Tibial nerve (tissue), 4 donors: ENCODE data around the gene DNAJC16. TPM values are rescaled to one million over a fixed set of nuclear protein-coding genes. Genes with fewer than 3 reads are reported as not detected.

Source experiments
- DNase-seq, 2 donors: peaks; one replicate each; pipeline ENCODE4 v3.0.0-alpha.2; 2019; ENCODE audit warnings: low spot score in 2 of 2
- H3K27ac ChIP-seq, 4 donors: fragments of 200-600 bp; sonication (generic) in 3 of 4; one replicate each; pipeline ENCODE4 v1.5.1; 2017 to 2019; ENCODE audit warnings: mild to moderate bottlenecking in 1 of 4
- H3K27me3 ChIP-seq, 2 donors: fragments of 200-600 bp; sonication (generic) in 1 of 2; one replicate each; pipeline versions ENCODE4 v1.5.1 to v1.6.0; 2017 to 2019
- H3K36me3 ChIP-seq, 3 donors: fragments of 200-600 bp; sonication (generic); one replicate each; pipeline ENCODE4 v1.5.1; 2018 to 2019
- H3K4me1 ChIP-seq, 4 donors: fragments of 200-600 bp; sonication (generic) in 3 of 4; one replicate each; pipeline ENCODE4 v1.5.1; 2017 to 2019
- H3K4me3 ChIP-seq, 4 donors: fragments of 200-600 bp; sonication (generic) in 3 of 4; one replicate each; pipeline ENCODE4 v1.5.1; 2017 to 2019; ENCODE audit warnings: mild to moderate bottlenecking in 1 of 4, moderate library complexity in 1 of 4
- H3K9me3 ChIP-seq, 4 donors: fragments of 200-600 bp; sonication (generic) in 3 of 4; one replicate each; pipeline ENCODE4 v1.5.1; 2017 to 2019
- EP300 ChIP-seq, 2 donors: sonication (generic); formaldehyde crosslinking; IDR thresholded peaks; one replicate each; pipeline ENCODE4 v1.6.1; 2017; ENCODE audit warnings: antibody characterized with exemption in 2 of 2, mild to moderate bottlenecking in 1 of 2
- POLR2A ChIP-seq, 2 donors: fragments of 450-650 bp; IDR thresholded peaks; one replicate each; pipeline ENCODE4 v1.6.1; 2017; ENCODE audit warnings: antibody characterized with exemption in 2 of 2, mild to moderate bottlenecking in 2 of 2, moderate library complexity in 2 of 2
- WGBS, 2 donors: methylation state at CpG; one replicate each; pipeline ENCODE4 v1.1.5; 2018; 5-methylcytosine and 5-hydroxymethylcytosine counted together
- total RNA-seq, 4 donors: library from RNA; depleted of rRNA; stranded (reverse); fragments of >200 nt; gene quantifications; one replicate each; pipeline ENCODE4 v1.1.0, GENCODE V29; 2016
- TF ChIP-seq, protein P1 (sequence below), 5 experiments: fragments of 200-600 bp in 3 of 5; fragments of 450-650 bp in 2 of 5; sonication (generic) in 3 of 5; IDR thresholded peaks; one replicate each; pipeline ENCODE4 v1.5.1; 2016 to 2019; ENCODE audit warnings: antibody characterized with exemption in 5 of 5, mild to moderate bottlenecking in 3 of 5, moderate library complexity in 2 of 5

Gene DNAJC16
- total RNA-seq, 4 donors from 2014 or later, result 11.4 to 35.0 (median 26.3) TPM

DNA sequence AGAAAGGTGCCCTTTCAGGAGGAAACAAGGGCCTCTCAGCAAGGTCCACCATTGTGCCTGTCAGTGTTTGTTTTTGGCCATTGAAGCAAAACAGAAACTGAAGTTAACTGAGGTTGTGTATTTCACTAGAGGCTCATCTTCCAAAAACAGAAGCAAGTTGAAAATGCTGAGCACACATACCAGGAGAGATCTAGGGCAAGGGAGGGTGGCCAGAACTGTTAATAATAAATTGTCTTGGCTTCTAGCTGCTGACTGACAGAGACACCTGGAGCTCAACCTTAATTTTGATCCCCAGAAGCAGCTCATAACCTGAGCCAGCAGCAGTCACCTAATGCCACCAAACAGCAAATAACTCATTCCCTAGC is 53.0 kb downstream of the DNAJC16 start:
- Histone ChIP-seq H3K36me3 (peaks cover 0 to 6% (median 0%) of the 10 kb centered on the region in 3 donors), H3K4me1 (peaks cover 0 to 11% (median 8%) of the 10 kb centered on the region in 4 donors), H3K27ac (peak overlapping the region in 1 of 4 donors; percentile 7), H3K9me3 (no peaks in the 10 kb centered on the region), H3K27me3 (peaks cover 0 to 10% of the 10 kb centered on the region in 2 donors), H3K4me3 (no peak overlapping the region)
- DNase-seq, result no peak
- no peak for TF ChIP-seq POLR2A (IDR thresholded peaks at IDR 0.05)
- TF ChIP-seq, protein P1, sequence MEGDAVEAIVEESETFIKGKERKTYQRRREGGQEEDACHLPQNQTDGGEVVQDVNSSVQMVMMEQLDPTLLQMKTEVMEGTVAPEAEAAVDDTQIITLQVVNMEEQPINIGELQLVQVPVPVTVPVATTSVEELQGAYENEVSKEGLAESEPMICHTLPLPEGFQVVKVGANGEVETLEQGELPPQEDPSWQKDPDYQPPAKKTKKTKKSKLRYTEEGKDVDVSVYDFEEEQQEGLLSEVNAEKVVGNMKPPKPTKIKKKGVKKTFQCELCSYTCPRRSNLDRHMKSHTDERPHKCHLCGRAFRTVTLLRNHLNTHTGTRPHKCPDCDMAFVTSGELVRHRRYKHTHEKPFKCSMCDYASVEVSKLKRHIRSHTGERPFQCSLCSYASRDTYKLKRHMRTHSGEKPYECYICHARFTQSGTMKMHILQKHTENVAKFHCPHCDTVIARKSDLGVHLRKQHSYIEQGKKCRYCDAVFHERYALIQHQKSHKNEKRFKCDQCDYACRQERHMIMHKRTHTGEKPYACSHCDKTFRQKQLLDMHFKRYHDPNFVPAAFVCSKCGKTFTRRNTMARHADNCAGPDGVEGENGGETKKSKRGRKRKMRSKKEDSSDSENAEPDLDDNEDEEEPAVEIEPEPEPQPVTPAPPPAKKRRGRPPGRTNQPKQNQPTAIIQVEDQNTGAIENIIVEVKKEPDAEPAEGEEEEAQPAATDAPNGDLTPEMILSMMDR (IDR thresholded peaks at IDR 0.05), result no peak
- no peak for TF ChIP-seq EP300 (IDR thresholded peaks at IDR 0.05)

DNA sequence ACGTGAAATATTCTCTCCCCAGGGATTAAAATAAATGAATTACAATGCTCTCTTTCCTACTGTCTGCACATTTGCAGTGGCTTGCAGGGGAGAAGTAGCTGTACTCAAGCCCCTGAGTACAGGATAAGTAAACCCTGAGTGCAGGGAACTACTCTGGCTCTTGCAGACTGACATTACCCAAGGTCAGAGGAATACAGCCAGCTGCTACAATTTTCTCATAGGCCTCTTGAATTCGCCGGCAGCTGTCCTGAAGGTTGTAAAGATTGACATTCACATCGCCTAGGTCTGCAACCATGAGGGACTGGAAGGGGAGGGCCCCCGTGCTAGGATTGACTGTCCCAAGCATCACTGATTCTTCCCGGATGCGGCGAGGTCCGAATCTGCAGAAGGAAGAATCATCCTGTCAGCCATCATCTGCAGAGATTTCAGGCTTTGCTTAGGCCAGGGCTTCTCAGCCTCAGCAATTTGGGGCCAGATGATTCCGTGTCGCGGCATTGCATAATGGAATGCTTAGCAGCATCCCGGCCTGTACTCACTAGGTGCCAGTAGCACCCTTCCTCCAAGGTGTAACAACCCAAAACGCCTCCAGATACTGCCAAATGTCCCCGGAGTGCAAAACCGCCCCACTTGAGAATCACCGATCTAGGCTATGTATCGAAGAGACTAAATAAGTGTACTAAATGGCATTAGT is 56.5 kb downstream of the DNAJC16 start:
- whole genome bisulfite sequencing, 2 donors, result 91 to 95% methylated on average over 17 to 18 of the region's 18 CpGs
- DNase-seq, result no peak
- peaks cover 0 to 16% (median 9%) of the 10 kb centered on the region in 4 donors for H3K4me1 ChIP-seq
- TF ChIP-seq EP300 (IDR thresholded peaks at IDR 0.05) (no peak), POLR2A (IDR thresholded peaks at IDR 0.05) (no peak)
- TF ChIP-seq, protein P1 (IDR thresholded peaks at IDR 0.05), result no peak
- no peaks in the 10 kb centered on the region for H3K36me3 ChIP-seq
- H3K9me3 ChIP-seq, result no peaks in the 10 kb centered on the region
- H3K4me3 ChIP-seq, result no peak overlapping the region
- no peak overlapping the region for H3K27ac ChIP-seq
- H3K27me3 ChIP-seq, result peaks cover 0 to 10% of the 10 kb centered on the region in 2 donors

DNA sequence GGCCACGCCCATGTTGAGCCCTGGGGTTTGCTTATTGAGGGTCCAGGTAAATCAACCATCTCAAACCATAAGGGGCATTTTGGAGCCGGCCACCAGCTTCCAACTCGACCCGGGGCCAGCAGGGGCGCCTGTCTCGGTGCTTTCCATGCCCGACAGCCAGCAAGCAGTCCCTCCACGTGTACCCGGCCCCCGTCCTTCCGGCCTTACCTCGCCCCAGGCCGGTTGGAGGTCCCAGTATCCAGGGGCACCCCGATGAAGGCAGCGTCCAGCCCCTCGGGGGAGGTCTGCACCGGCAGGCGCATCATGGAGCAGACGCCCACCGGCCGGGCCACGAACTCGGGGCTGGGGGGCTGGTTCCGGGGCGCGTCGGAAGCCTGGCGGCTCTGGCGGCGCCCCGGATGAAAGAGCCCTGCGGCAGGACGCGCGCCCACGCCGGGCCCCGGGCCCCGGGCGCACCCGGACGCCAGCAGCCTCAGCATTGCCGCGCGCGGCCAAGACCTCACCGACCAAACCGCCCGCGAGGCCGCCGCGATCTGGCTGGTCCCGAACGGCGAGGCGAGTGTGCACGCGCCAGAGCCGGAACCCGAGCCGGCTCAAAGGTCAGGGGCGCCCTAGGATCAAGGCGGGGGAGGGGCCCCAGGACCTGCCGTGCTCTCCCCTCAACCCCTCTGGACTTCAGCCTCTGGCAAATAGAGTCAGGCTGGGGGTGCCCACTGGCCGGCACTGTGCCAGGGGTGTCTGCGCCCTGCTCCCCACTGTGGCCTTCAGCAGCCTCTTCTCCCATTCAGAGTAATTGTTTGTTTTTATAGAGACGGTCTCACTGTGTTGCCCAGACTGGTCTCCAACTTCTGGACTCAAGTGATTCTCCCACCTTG is 58.1 kb downstream of the DNAJC16 start, which contains the start of gene AGMAT:
TSS of gene AGMAT (minus strand) at position 563 of the 875 bp plus-strand sequence. CDS start at position 479, 84 bp downstream.
- DNase-seq, result no peak
- peaks cover 0 to 10% of the 10 kb centered on the region in 2 donors for H3K27me3 ChIP-seq
- no peaks in the 10 kb centered on the region for H3K9me3 ChIP-seq
- H3K36me3 ChIP-seq, result no peaks in the 10 kb centered on the region
- peak within 1 kb of the TSS in 1 of 4 donors; percentile 70 for H3K27ac ChIP-seq
- 3 to 14% methylated on average over 8 to 26 of the region's 68 CpGs for WGBS, 2 donors
- peak within 1 kb of the TSS; percentile 33 to 53 (median 44) for H3K4me3 ChIP-seq
- H3K4me1 ChIP-seq, result peaks cover 0 to 10% (median 7%) of the 10 kb centered on the region in 4 donors
- TF ChIP-seq, protein P1 (IDR thresholded peaks at IDR 0.05), result peak in 2 of 5 experiments; percentile 11 to 13
- TF ChIP-seq POLR2A (IDR thresholded peaks at IDR 0.05) (no peak), EP300 (IDR thresholded peaks at IDR 0.05) (no peak)

DNA sequence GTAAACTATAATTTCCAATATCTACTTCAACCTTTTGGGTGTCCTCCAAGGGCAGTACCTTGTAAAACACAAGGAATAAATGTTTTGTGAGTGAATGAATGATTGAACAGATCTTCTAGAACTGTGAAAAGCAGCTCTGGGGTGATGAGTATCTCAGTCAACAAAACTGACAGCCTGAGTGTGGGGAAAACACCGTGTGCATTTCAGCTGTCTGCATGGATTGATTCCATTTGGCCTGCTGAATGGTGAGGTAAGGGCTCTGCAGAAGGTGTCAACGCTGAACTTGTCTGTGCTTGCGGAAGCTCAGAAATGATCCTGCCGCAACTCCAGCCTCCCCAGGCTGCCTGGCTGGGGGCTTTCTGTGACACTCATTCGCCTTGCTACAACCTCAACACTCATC is 65.6 kb downstream of the DNAJC16 start:
- H3K36me3 ChIP-seq, result no peaks in the 10 kb centered on the region
- no peak overlapping the region for H3K4me3 ChIP-seq
- no peaks in the 10 kb centered on the region for H3K4me1 ChIP-seq
- WGBS, 2 donors, result 72 to 86% methylated on average over 5 of the region's 5 CpGs
- no peak for TF ChIP-seq POLR2A (IDR thresholded peaks at IDR 0.05)
- TF ChIP-seq, protein P1 (IDR thresholded peaks at IDR 0.05), result no peak
- no peak for TF ChIP-seq EP300 (IDR thresholded peaks at IDR 0.05)
- no peak overlapping the region for H3K27ac ChIP-seq
- no peak for DNase-seq
- no peaks in the 10 kb centered on the region for H3K9me3 ChIP-seq
- no peaks in the 10 kb centered on the region for H3K27me3 ChIP-seq
